WTC11 (cell line): ENCODE data around the gene OTP. TPM values are rescaled to one million over a fixed set of nuclear protein-coding genes. Genes with fewer than 3 reads are reported as not detected.

ENCODE experiments used
- ATAC-seq: fragments of 200-7000 bp; cut with Tn5 transposase; 2 replicates; pipeline ENCODE4 v1.10.0; 2021; ENCODE audit warnings: mild to moderate bottlenecking, moderate library complexity
- CTCF ChIA-PET: fragments of 300-600 bp; sonication (Branson Sonifier 250); formaldehyde crosslinking; loops from one replicate; lab custom pipeline; 2021; ENCODE audit warnings: antibody characterized with exemption; lab: Charles Lee
- POLR2A ChIA-PET: fragments of 350-600 bp; sonication (Branson Sonifier 250); formaldehyde crosslinking; loops from one replicate; lab custom pipeline; 2021; ENCODE audit warnings: antibody characterized with exemption; lab: Charles Lee
- DNase-seq: peaks from one replicate; pipeline ENCODE4 v3.0.0; 2021; ENCODE audit warnings: low spot score
- H3K27ac Mint-ChIP-seq: 2 replicates; pipeline ENCODE4 v1.8.0; 2021; ENCODE audit warnings: mixed read lengths
- H3K27me3 Mint-ChIP-seq: 2 replicates; pipeline ENCODE4 v1.8.0; 2021; ENCODE audit warnings: low read depth, mild to moderate bottlenecking, moderate library complexity, mixed read lengths
- H3K36me3 Mint-ChIP-seq: 2 replicates; pipeline ENCODE4 v1.8.0; 2021; ENCODE audit warnings: mixed read lengths
- H3K4me1 Mint-ChIP-seq: 2 replicates; pipeline ENCODE4 v1.8.0; 2022; ENCODE audit warnings: mixed read lengths
- H3K4me3 Mint-ChIP-seq: 2 replicates; pipeline ENCODE4 v1.8.0; 2021; ENCODE audit warnings: mild to moderate bottlenecking, moderate library complexity, mixed read lengths
- H3K9me3 Mint-ChIP-seq: 2 replicates; pipeline ENCODE4 v1.8.0; 2021; ENCODE audit warnings: mixed read lengths
- ETV6 ChIP-seq: sonication (generic); formaldehyde crosslinking; IDR thresholded peaks from 2 replicates; pipeline ENCODE4 v1.8.1; 2022; ENCODE audit warnings: mild to moderate bottlenecking, missing genetic modification reagents
- FOXP4 ChIP-seq: sonication (generic); formaldehyde crosslinking; IDR thresholded peaks from 2 replicates; pipeline ENCODE4 v1.8.0; 2022; ENCODE audit warnings: mild to moderate bottlenecking, missing genetic modification reagents
- GTF2I ChIP-seq: fragments of 250-450 bp; sonication (Bioruptor Pico); conservative IDR thresholded peaks from 2 replicates; pipeline ENCODE4 v1.4.0; 2021; ENCODE audit warnings: mild to moderate bottlenecking
- MAX ChIP-seq: sonication (generic); formaldehyde crosslinking; IDR thresholded peaks from 2 replicates; pipeline ENCODE4 v1.8.0; 2022; ENCODE audit warnings: mild to moderate bottlenecking, missing genetic modification reagents
- PREB ChIP-seq: sonication (generic); formaldehyde crosslinking; IDR thresholded peaks from 2 replicates; pipeline ENCODE4 v1.8.1; 2022; ENCODE audit warnings: mild to moderate bottlenecking, missing genetic modification reagents, moderate library complexity, borderline replicate concordance
- RELA ChIP-seq: sonication (generic); formaldehyde crosslinking; IDR thresholded peaks from 2 replicates; pipeline ENCODE4 v1.8.1; 2022; ENCODE audit warnings: missing genetic modification reagents, mild to moderate bottlenecking, borderline replicate concordance
- SMAD3 ChIP-seq: sonication (generic); formaldehyde crosslinking; IDR thresholded peaks from 2 replicates; pipeline ENCODE4 v1.8.0; 2022; ENCODE audit warnings: missing genetic modification reagents, mild to moderate bottlenecking, borderline replicate concordance
- TP53 ChIP-seq: sonication (generic); formaldehyde crosslinking; IDR thresholded peaks from 2 replicates; pipeline ENCODE4 v1.8.1; 2023; ENCODE audit warnings: mild to moderate bottlenecking, missing genetic modification reagents
- ZNF232 ChIP-seq: sonication (generic); formaldehyde crosslinking; IDR thresholded peaks from 2 replicates; pipeline ENCODE4 v1.8.0; 2022; ENCODE audit warnings: mild to moderate bottlenecking, missing genetic modification reagents
- ZNF281 ChIP-seq: sonication (generic); formaldehyde crosslinking; IDR thresholded peaks from 2 replicates; pipeline ENCODE4 v1.8.0; 2023; ENCODE audit warnings: mild to moderate bottlenecking, missing genetic modification reagents
- ZNF317 ChIP-seq: sonication (generic); formaldehyde crosslinking; IDR thresholded peaks from 2 replicates; pipeline ENCODE4 v1.8.1; 2023; ENCODE audit warnings: low read depth, mild to moderate bottlenecking, moderate library complexity, missing genetic modification reagents, borderline replicate concordance
- total RNA-seq: library from RNA; stranded (reverse); gene quantifications from 3 replicates; pipeline ENCODE4 v1.2.3, GENCODE V29; 2021
- TF ChIP-seq, protein P1 (sequence below): sonication (generic); formaldehyde crosslinking; conservative IDR thresholded peaks from 2 replicates; pipeline ENCODE4 v1.8.1; 2023; ENCODE audit warnings: mild to moderate bottlenecking, low read depth, missing genetic modification reagents, moderate library complexity
- TF ChIP-seq, protein P2 (sequence below): sonication (generic); formaldehyde crosslinking; IDR thresholded peaks from 2 replicates; pipeline ENCODE4 v1.8.1; 2023; ENCODE audit warnings: mild to moderate bottlenecking, moderate library complexity, missing genetic modification reagents
- TF ChIP-seq, protein P3 (sequence below): fragments of 250-450 bp; sonication (Bioruptor Pico); IDR thresholded peaks from 2 replicates; pipeline ENCODE4 v1.8.0; 2021; ENCODE audit warnings: mild to moderate bottlenecking
- TF ChIP-seq, protein P4 (sequence below): sonication (generic); formaldehyde crosslinking; IDR thresholded peaks from 2 replicates; pipeline ENCODE4 v1.8.0; 2023; ENCODE audit warnings: missing genetic modification reagents
- TF ChIP-seq, protein P5 (sequence below): sonication (generic); formaldehyde crosslinking; IDR thresholded peaks from 2 replicates; pipeline ENCODE4 v1.8.0; 2022; ENCODE audit warnings: mild to moderate bottlenecking, missing genetic modification reagents

The OTP gene
- total RNA-seq, 1 experiment from 2014 or later: not detected

GRCh38 chr5:77628840-77629508, 9.5 kb downstream of the OTP start (continued):
- TF ChIP-seq, protein P1, sequence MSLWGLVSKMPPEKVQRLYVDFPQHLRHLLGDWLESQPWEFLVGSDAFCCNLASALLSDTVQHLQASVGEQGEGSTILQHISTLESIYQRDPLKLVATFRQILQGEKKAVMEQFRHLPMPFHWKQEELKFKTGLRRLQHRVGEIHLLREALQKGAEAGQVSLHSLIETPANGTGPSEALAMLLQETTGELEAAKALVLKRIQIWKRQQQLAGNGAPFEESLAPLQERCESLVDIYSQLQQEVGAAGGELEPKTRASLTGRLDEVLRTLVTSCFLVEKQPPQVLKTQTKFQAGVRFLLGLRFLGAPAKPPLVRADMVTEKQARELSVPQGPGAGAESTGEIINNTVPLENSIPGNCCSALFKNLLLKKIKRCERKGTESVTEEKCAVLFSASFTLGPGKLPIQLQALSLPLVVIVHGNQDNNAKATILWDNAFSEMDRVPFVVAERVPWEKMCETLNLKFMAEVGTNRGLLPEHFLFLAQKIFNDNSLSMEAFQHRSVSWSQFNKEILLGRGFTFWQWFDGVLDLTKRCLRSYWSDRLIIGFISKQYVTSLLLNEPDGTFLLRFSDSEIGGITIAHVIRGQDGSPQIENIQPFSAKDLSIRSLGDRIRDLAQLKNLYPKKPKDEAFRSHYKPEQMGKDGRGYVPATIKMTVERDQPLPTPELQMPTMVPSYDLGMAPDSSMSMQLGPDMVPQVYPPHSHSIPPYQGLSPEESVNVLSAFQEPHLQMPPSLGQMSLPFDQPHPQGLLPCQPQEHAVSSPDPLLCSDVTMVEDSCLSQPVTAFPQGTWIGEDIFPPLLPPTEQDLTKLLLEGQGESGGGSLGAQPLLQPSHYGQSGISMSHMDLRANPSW: no peak
- TF ChIP-seq, all 79 proteins: peak for 0

GRCh38 chr5:77627869-77628674, 10.4 kb downstream of the OTP start:
- Mint-ChIP-seq H3K4me3 (peak overlapping the region; percentile 76), H3K27ac (no peak overlapping the region), H3K27me3 (peaks cover 100% of the 10 kb centered on the region), H3K36me3 (no peaks in the 10 kb centered on the region), H3K4me1 (peaks cover 32% of the 10 kb centered on the region), H3K9me3 (no peaks in the 10 kb centered on the region)
- DNase-seq: peak; percentile 64
- POLR2A ChIA-PET: interaction anchor here (0.5 kb wide), 1 partner anchor 154 kb away, joined by 5 read pairs; no protein-coding TSS in a partner anchor
- peak; percentile 13 for ATAC-seq
- CTCF ChIA-PET: interaction anchor here (0.6 to 1.4 kb wide), 3 partner anchors 9 to 13 kb away, joined by 3 to 4 read pairs (median 3); partner anchors contain the start of gene OTP
- TF ChIP-seq ZNF232 (CRISPR knock-in tag) (0 out of 2 replicates have a peak, but pooled peaks have one; percentile 40), SMAD3 (CRISPR knock-in tag) (peak; percentile 85), TP53 (0 out of 2 replicates have a peak, but pooled peaks have one; percentile 67), ETV6 (peak; percentile 20; the same call in 1 of the 2 replicates), PREB (CRISPR knock-in tag) (peak; percentile 35; the same call in 1 of the 2 replicates), ZNF317 (CRISPR knock-in tag) (0 out of 2 replicates have a peak, but pooled peaks have one; percentile 5), FOXP4 (CRISPR knock-in tag) (peak; percentile 62; the same call in 1 of the 2 replicates), MAX (CRISPR knock-in tag) (peak; percentile 96), ZNF281 (CRISPR knock-in tag) (0 out of 2 replicates have a peak, but pooled peaks have one; percentile 56), GTF2I (CRISPR knock-in tag) (no peak), RELA (CRISPR knock-in tag) (peak; percentile 61; the same call in 1 of the 2 replicates)
- TF ChIP-seq, protein P2, sequence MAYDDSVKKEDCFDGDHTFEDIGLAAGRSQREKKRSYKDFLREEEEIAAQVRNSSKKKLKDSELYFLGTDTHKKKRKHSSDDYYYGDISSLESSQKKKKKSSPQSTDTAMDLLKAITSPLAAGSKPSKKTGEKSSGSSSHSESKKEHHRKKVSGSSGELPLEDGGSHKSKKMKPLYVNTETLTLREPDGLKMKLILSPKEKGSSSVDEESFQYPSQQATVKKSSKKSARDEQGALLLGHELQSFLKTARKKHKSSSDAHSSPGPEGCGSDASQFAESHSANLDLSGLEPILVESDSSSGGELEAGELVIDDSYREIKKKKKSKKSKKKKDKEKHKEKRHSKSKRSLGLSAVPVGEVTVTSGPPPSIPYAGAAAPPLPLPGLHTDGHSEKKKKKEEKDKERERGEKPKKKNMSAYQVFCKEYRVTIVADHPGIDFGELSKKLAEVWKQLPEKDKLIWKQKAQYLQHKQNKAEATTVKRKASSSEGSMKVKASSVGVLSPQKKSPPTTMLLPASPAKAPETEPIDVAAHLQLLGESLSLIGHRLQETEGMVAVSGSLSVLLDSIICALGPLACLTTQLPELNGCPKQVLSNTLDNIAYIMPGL (CRISPR knock-in tag): no peak
- TF ChIP-seq, protein P3, sequence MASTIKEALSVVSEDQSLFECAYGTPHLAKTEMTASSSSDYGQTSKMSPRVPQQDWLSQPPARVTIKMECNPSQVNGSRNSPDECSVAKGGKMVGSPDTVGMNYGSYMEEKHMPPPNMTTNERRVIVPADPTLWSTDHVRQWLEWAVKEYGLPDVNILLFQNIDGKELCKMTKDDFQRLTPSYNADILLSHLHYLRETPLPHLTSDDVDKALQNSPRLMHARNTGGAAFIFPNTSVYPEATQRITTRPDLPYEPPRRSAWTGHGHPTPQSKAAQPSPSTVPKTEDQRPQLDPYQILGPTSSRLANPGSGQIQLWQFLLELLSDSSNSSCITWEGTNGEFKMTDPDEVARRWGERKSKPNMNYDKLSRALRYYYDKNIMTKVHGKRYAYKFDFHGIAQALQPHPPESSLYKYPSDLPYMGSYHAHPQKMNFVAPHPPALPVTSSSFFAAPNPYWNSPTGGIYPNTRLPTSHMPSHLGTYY (CRISPR knock-in tag): no peak
- TF ChIP-seq, protein P4, sequence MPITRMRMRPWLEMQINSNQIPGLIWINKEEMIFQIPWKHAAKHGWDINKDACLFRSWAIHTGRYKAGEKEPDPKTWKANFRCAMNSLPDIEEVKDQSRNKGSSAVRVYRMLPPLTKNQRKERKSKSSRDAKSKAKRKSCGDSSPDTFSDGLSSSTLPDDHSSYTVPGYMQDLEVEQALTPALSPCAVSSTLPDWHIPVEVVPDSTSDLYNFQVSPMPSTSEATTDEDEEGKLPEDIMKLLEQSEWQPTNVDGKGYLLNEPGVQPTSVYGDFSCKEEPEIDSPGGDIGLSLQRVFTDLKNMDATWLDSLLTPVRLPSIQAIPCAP (CRISPR knock-in tag): peak; percentile 69; the same call in 1 of the 2 replicates
- TF ChIP-seq, protein P5, sequence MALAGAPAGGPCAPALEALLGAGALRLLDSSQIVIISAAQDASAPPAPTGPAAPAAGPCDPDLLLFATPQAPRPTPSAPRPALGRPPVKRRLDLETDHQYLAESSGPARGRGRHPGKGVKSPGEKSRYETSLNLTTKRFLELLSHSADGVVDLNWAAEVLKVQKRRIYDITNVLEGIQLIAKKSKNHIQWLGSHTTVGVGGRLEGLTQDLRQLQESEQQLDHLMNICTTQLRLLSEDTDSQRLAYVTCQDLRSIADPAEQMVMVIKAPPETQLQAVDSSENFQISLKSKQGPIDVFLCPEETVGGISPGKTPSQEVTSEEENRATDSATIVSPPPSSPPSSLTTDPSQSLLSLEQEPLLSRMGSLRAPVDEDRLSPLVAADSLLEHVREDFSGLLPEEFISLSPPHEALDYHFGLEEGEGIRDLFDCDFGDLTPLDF (CRISPR knock-in tag): peak; percentile 64; the same call in 1 of the 2 replicates
